GM19395 (cell line): ENCODE data around the gene ATP2B2.

Experiments used
- ATAC-seq: cut with Tn5 transposase; IDR thresholded peaks from one replicate; pipeline ENCODE4 v1.9.1; 2021; ENCODE audit warnings: mild to moderate bottlenecking, moderate library complexity; ENCODE audit not compliant: unreplicated experiment

The ATP2B2 gene

GRCh38 chr3:10471054-10471688 lies 34.2 kb downstream of the ATP2B2 start:
- no peak for ATAC-seq

GRCh38 chr3:10470120-10471053 lies 35.0 kb downstream of the ATP2B2 start:
- ATAC-seq, result no peak

- no peak for ATAC-seq
Measured at GRCh38 chr3:10469441-10470119, 35.8 kb downstream of the ATP2B2 start.

- no peak for ATAC-seq
Measured at GRCh38 chr3:10468613-10469354, 36.6 kb downstream of the ATP2B2 start.

- ATAC-seq, result no peak
Measured at GRCh38 chr3:10467904-10468612, 37.3 kb downstream of the ATP2B2 start.

GRCh38 chr3:10467204-10467603 lies 38.2 kb downstream of the ATP2B2 start:
- ATAC-seq, result no peak

GRCh38 chr3:10466186-10466585 lies 39.2 kb downstream of the ATP2B2 start:
- no peak for ATAC-seq

- ATAC-seq, result no peak
Measured at GRCh38 chr3:10465161-10465560, 40.2 kb downstream of the ATP2B2 start.

GRCh38 chr3:10463533-10464434 lies 41.6 kb downstream of the ATP2B2 start:
- no peak for ATAC-seq

GRCh38 chr3:10462641-10463532 lies 42.5 kb downstream of the ATP2B2 start:
- ATAC-seq, result no peak

- no peak for ATAC-seq
Measured at GRCh38 chr3:10460951-10461545, 44.3 kb downstream of the ATP2B2 start.

GRCh38 chr3:10459954-10460754 lies 45.2 kb downstream of the ATP2B2 start:
- no peak for ATAC-seq

- ATAC-seq, result no peak
Measured at GRCh38 chr3:10457560-10457959, 47.8 kb downstream of the ATP2B2 start.

GRCh38 chr3:10456981-10457380 lies 48.4 kb downstream of the ATP2B2 start:
- no peak for ATAC-seq

GRCh38 chr3:10455545-10455914 lies 49.9 kb downstream of the ATP2B2 start:
- ATAC-seq, result no peak

GRCh38 chr3:10454907-10455544 lies 50.4 kb downstream of the ATP2B2 start:
- no peak for ATAC-seq
